DMS 273 (cell line): Measurements from ENCODE around the gene NLRP1.
A peak's percentile ranks its signal among the peaks of the same experiment; 100 is the strongest.

Experiments
- DNase-seq: peaks from one replicate; lab custom pipeline; 2025; ENCODE audit not compliant: unreplicated experiment; lab: John Stamatoyannopoulos, UW

Gene NLRP1

GRCh38 chr17:5526821-5527598 lies 57.3 kb downstream of the NLRP1 start:
- DNase-seq = peak; percentile 78

DNA sequence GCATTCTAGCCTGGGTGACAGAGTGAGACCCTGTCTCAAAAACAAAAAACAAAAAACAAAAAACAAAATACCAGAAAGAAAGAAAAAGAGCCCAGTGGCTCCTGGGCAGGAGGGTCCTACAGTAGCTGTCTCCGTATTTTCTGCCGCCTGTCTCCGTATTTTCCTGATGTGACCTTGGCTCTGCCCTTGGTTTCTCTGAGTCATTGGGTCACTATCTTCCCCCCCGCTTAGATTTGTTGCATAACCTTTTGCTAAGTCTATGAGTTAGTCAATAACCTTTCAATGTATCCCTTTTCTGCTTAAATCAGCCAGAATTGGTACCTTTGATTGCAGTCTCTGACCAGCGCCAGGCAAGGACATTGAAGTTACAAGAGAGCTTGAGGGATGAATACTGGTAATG lies 61.1 kb downstream of the NLRP1 start:
- no peak for DNase-seq

DNA sequence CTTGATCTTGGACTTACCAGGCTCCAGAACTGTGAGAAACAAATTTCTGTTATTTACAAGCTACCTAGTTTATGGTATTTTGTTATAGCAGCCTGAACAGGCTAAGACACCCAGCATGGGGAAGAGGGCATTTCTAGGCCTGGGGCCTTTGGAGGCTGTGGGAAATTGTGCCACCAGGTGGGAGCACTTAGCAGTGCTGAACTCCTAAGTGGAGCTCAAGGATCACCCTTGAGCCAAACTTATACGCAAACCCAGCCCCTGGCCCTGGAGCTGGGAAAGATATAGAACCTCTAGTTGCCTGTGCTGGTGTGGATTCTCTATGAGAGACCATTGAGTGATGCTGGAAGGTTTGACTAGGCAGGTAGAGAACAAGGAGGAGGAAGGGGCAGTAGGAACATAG lies 61.8 kb downstream of the NLRP1 start:
- no peak for DNase-seq

- DNase-seq = no peak
Measured at GRCh38 chr17:5516060-5516792, 68.1 kb downstream of the NLRP1 start.

DNA sequence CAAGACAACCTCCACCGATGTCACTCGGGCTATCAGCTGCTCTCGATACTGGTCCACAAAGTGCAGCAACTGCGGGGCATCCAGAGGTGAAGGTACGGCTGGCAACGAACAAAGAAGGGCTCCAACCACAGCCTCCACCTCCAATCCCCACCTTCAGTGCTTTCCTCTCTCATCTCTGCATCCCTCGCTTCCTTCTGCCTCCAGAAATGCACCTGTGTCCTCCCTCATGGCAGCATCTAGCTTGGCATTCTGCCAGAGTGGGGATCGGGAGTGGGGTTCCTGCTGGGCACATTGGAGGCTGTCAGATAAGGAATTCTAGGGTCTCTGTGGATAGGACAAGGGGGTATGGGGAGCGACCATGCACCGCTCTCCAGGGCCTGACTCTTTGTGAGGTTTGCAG lies 69.3 kb downstream of the NLRP1 start:
- no peak for DNase-seq

- no peak for DNase-seq
Measured at GRCh38 chr17:5513628-5514027, 70.7 kb downstream of the NLRP1 start.

DNA sequence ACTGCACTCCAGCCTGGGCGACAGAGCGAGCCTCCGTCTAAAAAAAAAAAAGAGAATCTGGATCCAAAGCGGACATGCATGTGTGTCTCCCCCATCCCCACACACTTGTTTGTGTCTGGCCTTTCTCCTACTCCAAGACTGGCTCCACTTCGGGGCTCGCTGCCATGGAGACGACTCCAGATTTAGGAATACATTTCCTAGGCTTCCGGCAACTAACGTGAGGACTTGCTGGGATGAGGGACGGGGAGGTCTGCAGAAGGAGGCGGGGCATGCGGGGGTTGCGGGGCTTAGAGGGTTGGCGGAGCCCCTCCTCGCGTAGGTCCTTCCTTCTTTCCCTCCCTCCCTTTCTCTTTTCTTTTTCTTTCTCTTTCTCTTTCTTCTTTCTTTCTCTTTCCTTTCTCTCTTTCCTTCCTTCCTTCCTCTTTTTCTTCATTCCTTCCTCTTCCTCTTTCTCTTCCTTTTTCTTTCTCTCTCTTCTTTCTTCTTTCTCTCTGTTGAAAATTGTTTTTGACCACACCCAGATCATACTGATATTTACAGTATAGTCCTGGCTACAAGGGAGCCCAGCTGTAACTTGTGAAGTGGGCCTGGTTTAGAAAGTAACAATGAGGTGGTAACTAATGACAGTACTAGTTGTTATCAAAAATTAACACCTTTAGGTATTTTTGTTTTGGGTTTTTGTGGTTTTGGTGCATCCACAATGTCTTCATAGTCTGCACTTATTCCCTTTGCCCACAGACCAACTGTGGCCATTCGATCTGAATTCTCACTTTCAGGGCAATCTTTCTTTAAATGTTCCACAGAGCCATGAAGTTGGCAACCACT lies 72.7 kb downstream of the NLRP1 start:
- DNase-seq = no peak

GRCh38 chr17:5510771-5511170 lies 73.5 kb downstream of the NLRP1 start:
- DNase-seq = no peak

- no peak for DNase-seq
Measured at GRCh38 chr17:5509482-5509881, 74.8 kb downstream of the NLRP1 start.

DNA sequence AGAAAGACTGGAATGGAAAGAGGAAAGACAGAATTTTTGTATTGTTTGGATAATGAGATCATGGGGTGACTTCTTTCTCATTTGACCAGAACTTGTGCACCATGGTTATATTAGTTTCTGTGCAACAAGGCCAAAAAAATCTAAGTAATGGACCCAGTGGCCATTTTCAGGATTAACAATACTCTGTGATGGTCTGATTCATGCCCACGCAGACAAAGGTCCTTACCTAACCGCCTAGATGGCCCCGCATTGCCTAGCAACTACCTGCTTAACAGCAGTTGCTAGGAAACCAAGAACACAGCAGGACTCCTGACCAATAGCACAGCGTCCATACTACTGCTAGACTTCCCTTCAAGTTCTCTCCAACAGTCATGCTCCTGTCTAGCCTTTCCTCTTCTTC lies 75.5 kb downstream of the NLRP1 start:
- DNase-seq = peak; percentile 36

DNA sequence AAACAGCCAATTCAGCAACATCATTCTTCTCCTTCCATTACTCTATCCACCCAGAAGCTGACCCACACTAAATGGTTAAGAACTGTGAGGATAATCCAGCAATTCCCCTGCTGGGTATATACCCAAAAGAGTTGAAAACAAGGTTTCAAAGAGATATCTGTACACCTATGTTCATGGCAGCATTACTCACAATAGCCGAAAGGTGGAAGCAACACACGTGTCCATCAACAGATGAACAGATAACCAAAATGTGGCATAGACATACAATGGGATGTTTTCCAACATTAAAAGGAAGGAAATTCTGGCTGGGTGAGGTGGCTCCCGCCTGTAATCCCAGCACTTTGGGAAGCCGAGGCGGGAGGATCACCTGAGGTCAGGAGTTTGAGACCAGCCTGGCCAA lies 78.0 kb downstream of the NLRP1 start:
- DNase-seq = peak; percentile 2

DNA sequence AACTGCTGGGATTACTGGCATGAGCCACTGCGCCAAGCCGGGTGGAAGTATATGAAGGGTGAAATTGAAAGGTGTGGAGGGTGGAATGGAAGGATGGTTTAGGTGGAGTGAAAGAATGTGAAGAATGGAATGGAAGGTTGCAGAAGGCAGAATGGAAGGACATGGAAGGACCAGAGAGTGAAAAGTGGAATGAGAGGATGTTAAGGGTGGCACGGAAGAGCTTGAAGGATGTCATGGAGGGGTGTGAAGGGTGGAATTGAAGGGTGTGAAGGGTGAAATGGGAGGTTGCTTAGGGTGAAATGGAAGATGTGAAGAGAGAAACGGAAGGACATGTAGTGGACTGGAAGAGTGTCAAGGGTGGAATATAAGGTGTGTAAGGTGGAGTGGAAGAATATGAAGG lies 81.8 kb downstream of the NLRP1 start:
- DNase-seq = no peak

DNA sequence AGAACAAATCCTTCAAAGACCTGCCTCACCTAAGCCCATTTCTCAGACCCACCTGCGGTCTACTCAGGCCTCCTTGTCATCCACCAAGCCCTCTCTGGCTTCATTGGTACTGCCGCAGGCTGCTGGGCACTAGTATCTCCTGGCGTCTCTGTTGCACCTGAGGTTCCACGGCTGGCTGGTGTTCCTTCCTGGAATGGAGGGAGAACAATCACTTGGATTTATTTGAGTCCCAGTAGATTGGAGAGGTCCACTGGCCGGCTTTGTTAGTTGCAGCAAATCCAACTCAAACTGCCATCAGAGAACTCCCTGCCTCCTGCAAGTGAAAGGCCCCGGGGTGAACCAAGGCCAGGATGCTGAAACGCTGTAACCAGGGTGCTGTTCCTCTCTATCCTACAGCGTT lies 82.6 kb downstream of the NLRP1 start:
- no peak for DNase-seq

GRCh38 chr17:5500589-5501391 lies 83.5 kb downstream of the NLRP1 start:
- DNase-seq = peak; percentile 93

- DNase-seq = no peak
Measured at GRCh38 chr17:5500247-5500588, 84.1 kb downstream of the NLRP1 start.

DNA sequence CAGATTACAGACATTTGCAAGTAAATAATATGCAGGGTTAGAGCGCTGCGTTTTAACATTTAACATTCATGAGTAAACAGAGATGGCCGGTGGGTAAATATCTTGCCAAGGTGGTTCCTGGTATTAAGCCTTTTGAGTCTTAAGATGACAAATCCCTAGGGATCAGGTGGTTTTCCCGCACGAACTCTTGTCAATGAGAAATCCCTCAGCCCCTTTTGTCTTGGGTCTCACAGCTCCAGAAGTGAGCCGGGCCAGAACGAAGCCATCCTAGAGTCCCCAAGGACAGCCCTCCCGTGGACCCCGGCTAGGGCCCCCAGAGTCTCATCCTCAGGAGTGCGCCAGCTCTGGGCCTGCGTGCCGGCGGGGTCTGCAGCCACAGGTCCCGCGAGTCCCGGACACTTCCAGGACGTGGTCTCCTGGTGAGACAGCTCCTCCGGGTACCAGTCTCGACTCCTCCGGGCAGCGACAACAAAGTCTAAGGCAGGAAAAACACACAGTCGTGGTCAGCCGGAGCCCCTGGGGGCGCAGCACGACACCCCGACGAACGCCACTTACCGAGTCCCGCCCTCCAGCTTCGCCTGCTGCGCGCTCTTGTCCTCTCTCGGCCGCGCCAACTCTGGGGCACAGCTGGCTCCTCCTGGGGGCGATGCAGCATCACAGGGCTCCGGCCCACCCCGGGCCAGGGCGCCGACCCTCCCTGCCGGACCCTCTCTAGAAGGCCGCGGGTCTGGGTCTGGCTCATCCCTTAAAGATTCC lies 84.7 kb downstream of the NLRP1 start:
- DNase-seq = peak; percentile 5

- DNase-seq = no peak
Measured at GRCh38 chr17:5492970-5493369, 91.3 kb downstream of the NLRP1 start.

DNA sequence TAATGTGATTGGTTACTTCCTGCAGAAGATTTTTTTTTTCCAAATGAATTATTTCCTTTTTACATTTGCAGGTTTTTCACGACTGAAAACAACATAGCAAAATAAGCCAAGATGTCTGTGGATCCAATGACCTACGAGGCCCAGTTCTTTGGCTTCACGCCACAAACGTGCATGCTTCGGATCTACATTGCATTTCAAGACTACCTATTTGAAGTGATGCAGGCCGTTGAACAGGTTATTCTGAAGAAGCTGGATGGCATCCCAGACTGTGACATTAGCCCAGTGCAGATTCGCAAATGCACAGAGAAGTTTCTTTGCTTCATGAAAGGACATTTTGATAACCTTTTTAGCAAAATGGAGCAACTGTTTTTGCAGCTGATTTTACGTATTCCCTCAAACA lies 95.6 kb downstream of the NLRP1 start:
- no peak for DNase-seq

- DNase-seq = peak; percentile 98
Measured at GRCh38 chr17:5486206-5487124, 97.8 kb downstream of the NLRP1 start, which contains the start of gene MIS12. Gene MIS12, plus strand, starts transcription at chr17:5486566. Its CDS starts 2,297 bp downstream, at chr17:5488863.
